8988T (cell line): ENCODE measurements around the gene NOVA2.
A peak's percentile ranks its signal among the peaks of the same experiment; 100 is the strongest.

Experiments
- DNase-seq: peaks from one replicate; pipeline ENCODE4 v3.0.0; 2011

NOVA2 gene

GRCh38 chr19:45959517-45960025 lies 14.1 kb downstream of the NOVA2 start:
- DNase-seq: no peak

GRCh38 chr19:45958769-45959516 lies 14.7 kb downstream of the NOVA2 start:
- DNase-seq: no peak

GRCh38 chr19:45958320-45958719 lies 15.3 kb downstream of the NOVA2 start:
- DNase-seq: no peak

GRCh38 chr19:45955905-45956608 lies 17.6 kb downstream of the NOVA2 start:
- DNase-seq: no peak

DNA sequence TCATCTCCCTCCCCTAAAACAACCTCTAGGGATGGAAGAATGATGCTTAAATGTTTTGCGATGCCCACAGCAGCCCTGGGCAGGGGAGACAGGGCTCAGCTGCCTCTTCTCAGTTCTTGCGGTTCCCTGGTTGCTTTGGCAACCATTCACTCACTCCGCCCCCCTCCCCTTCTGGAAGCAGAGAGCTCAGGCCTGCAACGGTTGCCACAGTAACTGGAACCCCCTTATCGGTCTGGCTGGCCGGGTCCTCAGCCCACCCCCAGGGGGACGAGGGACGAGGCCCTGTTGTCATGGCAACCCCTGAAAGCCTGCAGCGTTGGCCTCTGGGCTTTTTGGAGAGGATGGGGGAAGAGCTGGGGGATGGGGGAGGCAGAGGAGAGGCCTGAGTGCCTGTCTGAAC lies 19.5 kb downstream of the NOVA2 start:
- no peak for DNase-seq

GRCh38 chr19:45953676-45954075 lies 20.0 kb downstream of the NOVA2 start:
- no peak for DNase-seq

DNA sequence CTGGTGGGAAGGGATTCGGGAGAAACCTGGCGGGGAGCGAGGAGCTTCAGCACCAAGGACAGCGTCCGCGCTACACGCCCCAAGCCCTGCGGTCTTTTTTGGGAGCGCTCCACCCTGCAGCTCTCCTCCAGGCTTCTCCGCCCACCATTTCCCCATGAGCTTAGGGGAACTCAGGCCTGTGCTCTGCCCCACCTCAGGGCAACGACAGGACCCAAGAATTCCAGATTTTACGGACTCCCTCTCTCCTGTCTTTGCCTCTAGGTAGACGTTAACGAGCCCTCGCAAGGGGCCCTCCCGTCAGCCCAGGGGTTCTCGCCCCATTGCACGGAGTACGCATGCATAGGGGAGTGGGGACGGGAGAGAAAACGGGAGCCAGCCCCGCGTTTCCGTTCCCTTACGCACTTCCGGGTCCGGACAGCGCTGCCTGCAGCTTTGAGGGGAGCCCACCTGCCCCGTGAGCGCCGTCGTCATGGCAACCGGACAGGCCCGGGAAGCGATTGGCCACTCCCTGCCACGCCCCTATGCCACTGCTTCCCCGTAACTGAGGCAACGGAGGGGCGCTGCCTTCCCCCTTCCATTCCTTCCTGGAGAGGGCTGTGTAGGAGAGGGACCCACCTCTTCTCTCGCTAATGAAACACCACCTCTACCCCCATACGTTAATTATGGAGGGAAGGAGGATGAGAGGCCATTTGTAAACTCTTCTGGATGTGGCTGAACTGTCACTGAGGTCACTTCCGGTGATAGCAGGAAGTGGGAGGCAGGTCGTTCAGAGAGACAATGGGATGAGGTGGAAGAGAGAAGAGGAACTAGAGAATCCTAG lies 20.8 kb downstream of the NOVA2 start:
- no peak for DNase-seq

GRCh38 chr19:45952341-45952685 lies 21.4 kb downstream of the NOVA2 start:
- DNase-seq: no peak

DNA sequence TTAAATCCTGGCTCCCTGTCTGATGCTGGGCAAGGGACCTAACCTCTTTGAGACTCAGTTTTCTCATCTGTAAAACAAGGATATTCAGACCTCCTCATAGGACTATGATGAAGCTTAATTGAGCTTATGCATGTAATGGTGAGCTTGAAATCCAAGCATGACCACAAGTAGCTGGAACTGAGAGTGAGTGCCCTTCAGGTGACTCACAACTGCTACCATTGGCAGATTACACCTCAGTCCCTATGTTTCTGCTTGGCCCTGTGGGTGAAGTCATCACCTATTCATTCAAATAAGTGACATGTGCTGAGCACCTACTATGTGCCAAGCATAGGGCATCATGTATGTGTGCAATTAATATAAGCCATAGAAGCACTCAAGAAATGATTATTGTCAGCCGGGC lies 25.7 kb downstream of the NOVA2 start:
- DNase-seq: no peak

DNA sequence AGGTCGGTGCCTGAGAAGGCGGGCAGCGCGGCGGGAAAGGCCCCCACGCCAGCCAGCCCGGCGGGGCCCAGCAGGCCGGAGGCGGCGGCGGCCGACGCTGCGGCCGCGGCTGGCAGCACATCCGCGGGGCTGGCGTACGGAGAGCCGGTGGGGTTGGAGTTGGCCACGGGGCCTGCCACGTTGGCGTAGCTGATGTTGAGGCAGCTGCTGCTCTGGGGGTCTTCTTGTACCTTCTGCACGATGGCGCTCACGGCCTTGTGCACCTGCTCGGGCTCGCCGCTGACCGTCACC lies 33.2 kb downstream of the NOVA2 start:
- no peak for DNase-seq

DNA sequence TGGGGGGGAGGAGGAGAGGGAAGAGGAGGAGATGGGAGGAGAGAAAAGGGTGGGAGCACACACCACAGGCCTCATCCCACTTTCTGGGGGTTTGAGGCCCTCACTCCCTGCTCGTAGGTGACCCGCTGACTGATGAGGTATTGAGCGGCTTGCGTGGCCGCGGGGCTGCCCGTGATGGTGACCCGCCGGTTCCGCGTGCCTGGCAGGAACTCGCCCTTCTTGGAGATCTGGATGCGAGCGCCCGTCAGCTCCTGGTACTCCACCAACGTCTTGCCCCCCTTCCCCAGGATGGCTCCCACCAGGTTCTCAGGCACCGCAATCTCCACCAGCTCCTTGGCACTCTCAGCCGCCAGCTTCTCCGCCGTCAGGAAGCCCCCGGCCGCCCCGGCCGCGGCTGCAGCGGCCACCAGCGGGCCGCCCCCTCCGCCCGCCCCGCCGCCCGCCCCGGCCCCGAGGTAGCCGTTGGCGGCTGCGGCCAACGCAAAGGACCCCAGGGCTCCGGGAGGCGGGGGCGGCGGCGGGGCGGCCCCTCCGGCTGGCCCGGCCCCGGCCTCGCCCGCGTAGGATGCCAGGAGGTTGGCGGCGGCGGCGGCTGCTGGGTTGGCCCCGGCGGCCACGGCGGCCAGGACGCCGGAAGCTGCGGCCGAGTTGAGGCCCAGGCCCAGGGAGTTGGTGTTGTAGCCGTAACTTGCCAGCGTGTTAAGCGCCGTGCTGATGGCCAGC lies 33.7 kb downstream of the NOVA2 start:
- DNase-seq: no peak

DNA sequence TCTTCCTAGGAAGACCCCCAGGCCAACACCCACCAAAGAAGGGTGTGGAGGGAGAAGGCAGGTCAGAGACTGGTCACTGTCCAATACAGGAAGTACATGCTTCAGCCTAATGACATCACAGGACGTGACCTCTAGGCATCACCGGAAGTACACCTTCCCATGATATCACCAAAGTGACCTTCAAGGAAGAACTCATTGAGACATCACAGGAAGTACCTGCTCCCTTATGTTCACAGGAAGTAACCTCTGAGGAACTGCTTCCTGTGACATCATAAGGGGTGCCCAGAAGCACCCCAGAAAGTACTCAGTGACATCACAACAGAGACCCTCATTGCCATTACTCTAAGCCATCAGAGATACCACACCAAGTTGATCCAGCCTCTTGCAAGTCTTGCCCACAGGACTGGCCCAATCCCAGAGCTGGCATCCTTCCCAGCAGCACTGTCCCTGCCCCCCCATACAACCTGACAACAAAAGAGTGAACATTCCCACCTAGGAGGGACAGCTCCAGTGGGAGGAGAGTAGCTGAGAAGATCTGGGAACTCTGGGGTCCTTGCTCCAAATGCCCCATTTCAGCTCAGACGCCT lies 34.8 kb downstream of the NOVA2 start:
- DNase-seq: no peak

DNA sequence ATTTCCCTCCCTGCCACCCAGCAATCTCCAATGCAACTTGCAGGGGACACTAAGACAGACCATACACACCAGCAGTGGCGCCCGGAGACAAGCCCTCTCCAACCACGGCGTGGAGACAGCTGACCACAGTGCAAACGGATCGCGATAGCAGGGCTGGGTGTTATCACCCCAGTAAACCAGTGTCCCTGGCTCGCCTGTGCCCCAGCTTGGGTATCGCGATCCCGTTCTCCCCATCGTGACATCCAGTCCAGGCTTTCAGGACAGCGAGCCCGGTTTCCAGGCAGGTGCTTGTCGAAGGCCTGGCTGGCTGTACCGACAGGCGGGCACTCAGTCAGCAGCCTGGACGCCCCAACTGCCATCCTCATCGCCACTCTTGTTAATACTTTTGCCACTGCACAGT lies 38.4 kb downstream of the NOVA2 start:
- no peak for DNase-seq

DNA sequence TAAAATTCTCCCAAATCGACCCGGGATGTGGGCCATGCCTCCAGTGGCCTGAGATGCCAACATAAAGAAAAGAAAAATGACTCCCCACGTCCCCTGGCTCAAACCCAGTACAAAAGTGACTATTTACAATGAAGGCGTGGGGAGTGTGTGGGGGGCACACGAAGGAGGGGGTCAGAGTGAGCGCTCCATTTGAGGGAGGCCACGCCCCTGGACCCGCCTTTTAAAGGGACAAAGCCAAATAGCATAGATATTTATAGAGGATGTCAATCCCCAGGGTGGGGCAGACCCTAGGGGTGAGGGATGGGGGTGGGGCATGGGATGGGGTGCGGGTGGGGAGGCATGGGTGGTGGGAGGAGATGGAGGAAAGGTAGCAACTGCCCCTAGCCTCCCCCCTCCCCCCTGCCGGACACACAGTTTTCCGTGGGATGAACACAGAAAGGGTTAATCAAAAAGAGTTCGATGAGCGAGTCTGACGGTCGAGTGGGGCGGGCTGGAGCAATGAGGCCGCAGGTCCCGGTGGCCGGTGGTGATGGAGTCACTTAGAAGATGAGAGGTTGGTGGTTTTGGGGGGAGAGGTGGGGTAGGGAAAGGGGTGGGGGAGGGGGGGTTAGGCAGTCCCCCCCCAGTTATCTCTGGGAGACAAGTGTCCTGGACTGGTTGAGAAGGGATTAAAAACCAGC lies 39.0 kb downstream of the NOVA2 start:
- DNase-seq: no peak

DNA sequence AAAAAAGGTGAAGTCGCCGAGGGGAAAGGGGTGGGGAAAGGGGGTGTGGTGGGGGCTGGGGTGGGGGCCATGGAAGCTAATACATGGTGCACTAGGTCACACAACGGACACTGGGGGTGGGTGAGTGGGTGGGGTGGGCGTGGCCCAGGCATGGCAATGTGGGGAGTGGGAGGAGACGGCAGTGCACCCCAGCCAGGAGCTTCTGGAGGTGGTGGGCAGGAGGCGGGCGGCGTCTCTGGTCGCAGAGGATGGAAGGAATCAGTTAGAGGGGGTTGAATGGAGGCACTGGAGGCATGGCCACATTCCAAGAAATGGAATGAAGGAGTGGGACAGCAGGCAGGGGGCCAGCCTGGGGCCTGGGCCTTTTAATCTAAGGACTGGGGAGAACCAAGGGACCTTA lies 39.9 kb downstream of the NOVA2 start:
- no peak for DNase-seq

GRCh38 chr19:45931055-45931454 lies 42.6 kb downstream of the NOVA2 start:
- no peak for DNase-seq

- no peak for DNase-seq
These were observed 44.4 kb downstream of the NOVA2 start for GRCh38 chr19:45929247-45929646.

DNA sequence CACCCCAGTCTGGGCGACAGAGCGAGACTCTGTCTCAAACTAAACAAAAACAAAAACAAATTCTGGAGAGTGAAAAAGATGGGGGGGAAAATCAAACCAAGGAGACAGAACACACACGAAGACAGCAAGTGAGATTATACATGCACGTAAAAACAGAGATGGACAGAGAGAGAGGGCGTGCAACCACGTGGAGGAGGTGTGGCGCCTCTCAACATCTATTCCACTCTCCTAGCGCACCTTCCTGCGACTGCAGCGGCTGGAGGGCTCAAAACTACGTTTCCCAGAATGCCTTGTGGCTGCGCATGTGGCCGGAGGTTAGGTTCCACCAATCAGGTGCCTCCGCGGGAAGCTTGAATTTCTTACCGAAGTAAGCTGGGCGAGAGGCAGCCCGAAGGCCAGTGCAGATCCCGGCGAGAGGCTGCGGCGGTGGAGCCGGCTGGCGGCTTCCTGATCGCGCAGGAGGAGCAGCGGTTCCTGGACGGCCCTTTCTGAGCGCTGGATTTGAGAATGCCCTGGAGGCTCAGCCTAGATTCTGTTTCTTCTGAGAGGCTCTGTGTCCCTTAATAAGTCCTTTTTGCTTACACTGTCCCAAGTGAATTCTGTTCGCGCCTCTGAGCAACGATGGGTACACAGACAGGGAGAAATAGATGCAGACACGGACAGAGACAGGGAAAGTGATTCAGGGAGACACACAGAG lies 46.0 kb downstream of the NOVA2 start:
- peak; percentile 75 for DNase-seq

DNA sequence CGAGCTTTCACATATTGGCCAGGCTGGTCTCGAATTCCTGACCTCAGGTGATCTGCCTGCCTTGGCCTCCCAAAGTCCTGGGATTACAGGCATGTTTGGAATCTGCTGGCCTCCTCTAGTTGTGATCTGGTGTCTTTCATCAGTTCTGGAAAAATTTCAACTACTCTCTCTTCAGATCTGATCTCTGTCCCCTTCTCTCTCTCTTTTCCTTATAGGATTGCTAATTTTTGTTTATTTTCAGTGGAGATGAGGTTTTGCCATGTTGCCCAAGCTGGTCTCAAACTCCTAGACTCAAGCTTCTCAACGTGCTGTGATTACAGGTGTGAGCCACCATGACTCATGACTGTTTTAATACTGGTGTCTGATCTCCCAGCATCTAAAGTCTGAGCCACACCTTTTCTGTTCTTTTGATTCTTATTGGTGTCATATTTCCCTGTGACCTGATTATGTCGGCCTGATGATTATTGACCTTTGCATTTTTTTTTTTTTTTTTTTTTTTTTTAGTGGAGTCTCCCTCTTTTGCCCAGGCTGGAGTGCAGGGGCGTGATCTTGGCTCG lies 48.7 kb downstream of the NOVA2 start:
- DNase-seq: no peak

DNA sequence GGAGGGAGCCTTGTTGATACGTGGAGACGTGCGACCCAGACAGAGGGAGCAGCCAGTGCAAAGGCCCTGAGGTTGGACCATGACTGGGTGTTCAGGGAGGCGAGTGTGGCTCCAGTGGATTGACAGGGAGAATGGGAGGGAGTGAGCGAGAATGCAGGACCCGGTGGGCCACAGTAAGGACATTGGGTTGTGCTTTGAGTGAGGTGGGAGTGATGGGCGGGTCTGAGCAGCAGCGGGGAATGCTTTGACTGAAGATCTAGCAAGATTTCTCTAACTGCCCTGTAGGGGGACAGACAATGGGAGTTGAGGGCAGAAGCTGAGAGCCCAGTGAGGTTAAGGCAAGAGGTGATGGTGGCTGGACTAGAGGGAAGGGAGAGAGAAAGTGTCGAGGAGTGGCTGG lies 51.4 kb downstream of the NOVA2 start:
- DNase-seq: no peak

- no peak for DNase-seq
These were observed 53.2 kb downstream of the NOVA2 start for GRCh38 chr19:45920458-45920857.
